SU-DHL-6 (cell line): ENCODE measurements around the gene ADCY10.
"Not testable (repeated sequence)": the region's sequence is repeated elsewhere in the genome, so short reads cannot be mapped to it uniquely, and the experiment has no call there.

Source experiments
- H2AFZ ChIP-seq: fragments of 200-600 bp; sonication (generic); 2 replicates; pipeline ENCODE4 v1.6.1; 2014; ENCODE audit warnings: low read depth, mild to moderate bottlenecking, moderate library complexity, mixed read lengths, antibody characterized with exemption, low read length; ENCODE audit not compliant: severe bottlenecking
- H3F3A ChIP-seq: fragments of 200-600 bp; shearing (Covaris generic); 2 replicates; pipeline ENCODE4 v1.6.0; 2016; ENCODE audit warnings: antibody characterized with exemption, mild to moderate bottlenecking; ENCODE audit not compliant: insufficient read depth
- H3K27ac ChIP-seq: fragments of 200-600 bp; sonication (generic); 2 replicates; pipeline ENCODE4 v1.5.1; 2016; ENCODE audit warnings: low read depth, mild to moderate bottlenecking, low read length, moderate library complexity, mixed read lengths
- H3K27me3 ChIP-seq: fragments of 200-600 bp; sonication (generic), shearing (Covaris generic); 2 replicates; pipeline ENCODE4 v1.6.0; 2014; ENCODE audit warnings: mild to moderate bottlenecking, low read length
- H3K36me3 ChIP-seq: fragments of 200-600 bp; sonication (generic); 2 replicates; pipeline ENCODE4 v1.6.1; 2014; ENCODE audit warnings: mild to moderate bottlenecking, low read length, mixed read lengths
- H3K4me2 ChIP-seq: fragments of 300-600, 200-600 bp; shearing (Covaris generic), sonication (generic); 2 replicates; pipeline ENCODE4 v1.6.0; 2014; ENCODE audit warnings: low read length, low read depth, mild to moderate bottlenecking; ENCODE audit not compliant: poor library complexity, severe bottlenecking
- H3K4me3 ChIP-seq: fragments of 200-600 bp; sonication (generic); 2 replicates; pipeline ENCODE4 v1.5.1; 2014; ENCODE audit warnings: antibody characterized with exemption, low read length, mild to moderate bottlenecking, mixed read lengths; ENCODE audit not compliant: insufficient read depth, poor library complexity, severe bottlenecking
- H3K79me2 ChIP-seq: fragments of 200-600 bp; sonication (generic); 2 replicates; pipeline ENCODE4 v1.6.1; 2014; ENCODE audit warnings: mild to moderate bottlenecking, low read length, moderate library complexity; ENCODE audit not compliant: insufficient read depth
- H3K9ac ChIP-seq: fragments of 200-600 bp; sonication (generic); 2 replicates; pipeline ENCODE4 v1.7.0; 2014; ENCODE audit warnings: mild to moderate bottlenecking, low read length
- H3K9me2 ChIP-seq: fragments of 200-600 bp; sonication (generic); replicated peaks from 2 replicates; pipeline ENCODE4 v1.6.1; 2014; ENCODE audit warnings: low read length; ENCODE audit not compliant: insufficient read depth
- H3K9me3 ChIP-seq: fragments of 200-600 bp; sonication (generic); 2 replicates; pipeline ENCODE4 v1.6.1; 2014; ENCODE audit warnings: low read length, mixed read lengths; ENCODE audit not compliant: insufficient read depth
- H4K20me1 ChIP-seq: fragments of 200-600 bp; sonication (generic); 2 replicates; pipeline ENCODE4 v1.6.1; 2014; ENCODE audit warnings: low read depth, mild to moderate bottlenecking, antibody characterized with exemption, low read length, moderate library complexity, mixed read lengths
- CTCF ChIP-seq: fragments of 200-600 bp; sonication (generic); IDR thresholded peaks from one replicate; pipeline ENCODE4 v1.5.1; 2017; ENCODE audit warnings: antibody characterized with exemption, mild to moderate bottlenecking, low read length, moderate library complexity; ENCODE audit not compliant: insufficient read depth, poor library complexity, severe bottlenecking
- EZH2phosphoT487 ChIP-seq: fragments of 200-600 bp; sonication (generic), shearing (Covaris generic); conservative IDR thresholded peaks from 2 replicates; pipeline ENCODE4 v1.6.1; 2018; ENCODE audit warnings: mild to moderate bottlenecking, antibody characterized with exemption, low read length, moderate library complexity, mixed read lengths

ADCY10 gene

GRCh38 chr1:167808690-167809089 is 105.2 kb downstream of the ADCY10 start:
- no peaks in the 10 kb centered on the region for H3K9me2 ChIP-seq
- no peak overlapping the region for H2AFZ ChIP-seq
- no peaks in the 10 kb centered on the region for H3K36me3 ChIP-seq
- no peaks in the 10 kb centered on the region for H4K20me1 ChIP-seq
- no peak overlapping the region for H3K9ac ChIP-seq
- TF ChIP-seq EZH2phosphoT487 (no peak), CTCF (no peak)
- H3K9me3 ChIP-seq: no peaks in the 10 kb centered on the region
- H3K27me3 ChIP-seq: no peaks in the 10 kb centered on the region
- no peaks in the 10 kb centered on the region for H3K79me2 ChIP-seq
- H3F3A ChIP-seq: no peaks in the 10 kb centered on the region
- no peak overlapping the region for H3K4me3 ChIP-seq
- no peak overlapping the region for H3K4me2 ChIP-seq
- no peak overlapping the region for H3K27ac ChIP-seq

DNA sequence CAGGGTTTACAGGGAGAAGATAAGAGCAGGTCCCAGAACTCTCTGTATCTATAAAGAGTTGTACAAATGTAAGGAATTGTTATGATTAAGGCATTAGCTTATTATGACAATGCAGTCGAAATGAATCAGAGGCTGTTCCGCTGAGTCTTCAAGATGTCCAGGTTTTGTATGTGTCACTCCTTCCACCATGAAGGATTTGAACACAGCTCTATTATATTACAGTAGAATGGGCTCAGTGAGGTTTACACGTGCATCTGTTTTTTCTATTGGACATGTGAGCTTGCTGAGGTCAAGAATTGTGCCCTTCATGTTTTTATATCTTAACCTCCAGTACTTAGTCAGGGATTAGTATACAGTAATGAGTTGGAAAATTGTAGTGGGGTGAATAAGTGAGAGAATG is 105.8 kb downstream of the ADCY10 start:
- Histone ChIP-seq H3K27me3 (no peaks in the 10 kb centered on the region), H3K4me3 (no peak overlapping the region), H2AFZ (no peak overlapping the region), H3K27ac (no peak overlapping the region), H3K9ac (no peak overlapping the region), H3K36me3 (no peaks in the 10 kb centered on the region), H4K20me1 (no peaks in the 10 kb centered on the region), H3F3A (no peaks in the 10 kb centered on the region), H3K9me2 (no peaks in the 10 kb centered on the region), H3K4me2 (no peak overlapping the region), H3K9me3 (no peaks in the 10 kb centered on the region), H3K79me2 (no peaks in the 10 kb centered on the region)
- TF ChIP-seq CTCF: no peak

GRCh38 chr1:167806676-167807075 is 107.3 kb downstream of the ADCY10 start:
- not testable (repeated sequence) for H3K79me2 ChIP-seq, H3K4me3 ChIP-seq, H3K4me2 ChIP-seq, H3K27ac ChIP-seq, H4K20me1 ChIP-seq, H3K9me3 ChIP-seq, H3K9ac ChIP-seq, H3K27me3 ChIP-seq, H3K9me2 ChIP-seq, H3F3A ChIP-seq, H3K36me3 ChIP-seq, H2AFZ ChIP-seq

- not testable (repeated sequence) for H3K27ac ChIP-seq
Measured at GRCh38 chr1:167806235-167806634, 107.7 kb downstream of the ADCY10 start.

More at GRCh38 chr1:167806235-167806634, 107.7 kb downstream of the ADCY10 start:
- H3K79me2 ChIP-seq, H4K20me1 ChIP-seq, H3K36me3 ChIP-seq, H3K4me3 ChIP-seq, H3F3A ChIP-seq, H3K9me3 ChIP-seq, H3K27me3 ChIP-seq, H3K9ac ChIP-seq, H3K4me2 ChIP-seq, H2AFZ ChIP-seq, H3K9me2 ChIP-seq: not testable (repeated sequence)
